Small intestine (tissue), 7 donors: ENCODE measurements around the gene NRIP1. TPM values are rescaled to one million over a fixed set of nuclear protein-coding genes. Genes with fewer than 3 reads are reported as not detected.

Source experiments
- DNase-seq, 2 donors: peaks; one replicate each; pipeline versions ENCODE4 v3.0.0 to v3.0.0-alpha.2; 2013
- FAIRE-seq: peaks from 2 replicates; lab custom pipeline; 2012; peaks lifted over from hg19 to GRCh38; lab: Jason Lieb, UNC
- H3K27ac ChIP-seq, 3 donors: one replicate each; pipeline ENCODE4 v1.5.1; 2013; ENCODE audit warnings: low read length in 2 of 3, mild to moderate bottlenecking in 2 of 3, control low read depth in 1 of 3, inconsistent platforms in 1 of 3, low read depth in 1 of 3, moderate library complexity in 1 of 3
- H3K27me3 ChIP-seq, 3 donors: one replicate each; pipeline ENCODE4 v1.6.1; 2013; ENCODE audit warnings: low read length in 3 of 3, inconsistent platforms in 1 of 3; ENCODE audit not compliant: control insufficient read depth in 3 of 3, insufficient read depth in 3 of 3
- H3K36me3 ChIP-seq, 3 donors: one replicate each; pipeline ENCODE4 v1.6.1; 2013; ENCODE audit warnings: low read length in 3 of 3, inconsistent platforms in 1 of 3, low read depth in 1 of 3, mild to moderate bottlenecking in 1 of 3, moderate library complexity in 1 of 3; ENCODE audit not compliant: control insufficient read depth in 3 of 3, insufficient read depth in 2 of 3
- H3K4me1 ChIP-seq, 3 donors: one replicate each; pipeline ENCODE4 v1.6.1; 2013; ENCODE audit warnings: low read length in 2 of 3, inconsistent platforms in 1 of 3, low read depth in 1 of 3, mild to moderate bottlenecking in 1 of 3, moderate library complexity in 1 of 3; ENCODE audit not compliant: control insufficient read depth in 3 of 3, insufficient read depth in 2 of 3
- H3K4me3 ChIP-seq, 3 donors: one replicate each; pipeline ENCODE4 v1.5.1; 2013; ENCODE audit warnings: low read length in 3 of 3, control low read depth in 1 of 3, inconsistent platforms in 1 of 3, low read depth in 1 of 3, mild to moderate bottlenecking in 1 of 3, moderate library complexity in 1 of 3
- H3K9me3 ChIP-seq, 2 donors: one replicate each; pipeline ENCODE4 v1.6.1; 2013; ENCODE audit warnings: low read depth in 1 of 2, low read length in 1 of 2; ENCODE audit not compliant: control insufficient read depth in 2 of 2, insufficient read depth in 1 of 2
- WGBS, 3 donors: extraction: QIAGEN DNeasy Blood & Tissue Kit; methylation state at CpG; one replicate each; pipeline ENCODE4 v1.1.7; 2013; 5-methylcytosine and 5-hydroxymethylcytosine counted together
- polyA plus RNA-seq, 4 donors: library from polyadenylated mRNA; stranded (reverse) in 3 of 4; unstranded in 1 of 4; fragments of 200-250 nt in 3 of 4; fragments of 120-200 nt in 1 of 4; gene quantifications; one replicate each; pipeline versions ENCODE4 v1.2.1 to v1.2.3, GENCODE V29; 2013
- donor health status: healthy with polysubstance abuse.
- donor health status: control.
- donor health status: control.
- donor health status: Bipolar disorder and iron deficiency.
- donor health status: healthy.

Gene NRIP1
- polyA plus RNA-seq, 4 donors, result 10.0 to 47.0 (median 14.0) TPM

DNA sequence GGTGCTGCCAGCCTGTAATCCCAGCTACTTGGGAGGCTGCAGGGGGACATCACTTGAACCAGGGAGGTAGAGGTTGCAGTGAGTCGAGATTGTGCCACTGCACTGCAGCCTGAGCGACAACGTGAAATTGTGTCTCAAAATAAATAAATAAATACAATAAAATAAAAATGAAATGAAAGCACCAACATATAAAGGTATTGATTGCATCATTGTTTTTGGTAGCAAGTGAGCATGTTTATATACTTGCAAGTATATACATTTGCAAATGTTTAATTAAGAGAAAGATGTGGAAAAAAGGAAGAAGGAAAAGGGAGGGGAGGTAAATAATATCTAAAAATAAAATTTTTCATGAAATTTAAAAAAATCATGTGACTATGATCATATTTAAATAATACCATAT, 32.8 kb upstream of the NRIP1 start:
- Histone ChIP-seq H3K36me3 (no peaks in the 10 kb centered on the region), H3K27me3 (no peaks in the 10 kb centered on the region), H3K4me3 (no peak overlapping the region), H3K27ac (no peak overlapping the region), H3K4me1 (no peaks in the 10 kb centered on the region), H3K9me3 (no peaks in the 10 kb centered on the region)
- WGBS, 3 donors, result 89 to 93% (median 92%) methylated on average over 3 of the region's 3 CpGs
- no peak for FAIRE-seq
- no peak for DNase-seq

DNA sequence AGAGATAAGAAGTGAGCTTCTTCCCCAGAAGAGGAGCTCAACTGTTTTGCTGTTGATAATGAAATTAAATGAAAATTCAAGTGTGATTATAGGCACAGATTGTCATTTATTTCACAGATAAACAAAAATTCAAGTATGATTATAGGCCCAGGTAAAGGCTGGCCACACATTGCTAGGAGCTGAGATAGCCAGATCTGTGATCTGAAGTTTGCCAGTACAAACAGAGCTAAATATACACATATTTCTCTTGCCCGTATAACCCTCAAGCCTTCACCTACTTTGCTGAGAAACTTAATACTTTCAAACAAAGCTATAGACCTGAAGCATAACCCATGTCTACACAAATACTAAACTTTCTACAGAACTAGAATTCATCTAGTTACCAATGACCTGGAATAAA, 31.3 kb upstream of the NRIP1 start:
- Histone ChIP-seq H3K4me3 (no peak overlapping the region), H3K4me1 (no peaks in the 10 kb centered on the region), H3K27me3 (no peaks in the 10 kb centered on the region), H3K36me3 (no peaks in the 10 kb centered on the region), H3K9me3 (no peaks in the 10 kb centered on the region), H3K27ac (no peak overlapping the region)
- no peak for DNase-seq
- FAIRE-seq, result no peak
- WGBS, 3 donors, result 95 to 100% (median 100%) methylated on average over 1 of the region's 1 CpG

DNA sequence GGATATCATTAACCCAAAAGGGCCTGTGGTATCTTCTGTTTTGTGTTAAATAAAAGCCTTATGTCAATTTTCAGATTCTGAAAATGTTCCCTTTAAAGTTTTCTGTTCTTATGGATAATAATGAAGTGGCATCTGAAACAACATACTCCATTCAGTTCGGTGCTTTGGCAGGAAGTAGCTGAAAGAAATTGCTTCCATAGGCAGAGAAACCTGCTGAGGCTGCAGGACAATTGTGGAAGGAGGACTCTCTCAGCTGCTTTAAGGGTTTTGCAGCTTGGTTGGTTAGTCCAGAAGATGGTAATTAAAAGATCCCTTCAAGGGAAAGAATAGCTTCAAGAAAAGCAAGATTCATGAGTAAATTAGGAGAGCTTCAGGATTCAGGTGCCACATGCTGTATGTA, 30.5 kb upstream of the NRIP1 start:
- Histone ChIP-seq H3K9me3 (no peaks in the 10 kb centered on the region), H3K4me1 (no peaks in the 10 kb centered on the region), H3K27me3 (no peaks in the 10 kb centered on the region), H3K4me3 (no peak overlapping the region), H3K27ac (no peak overlapping the region), H3K36me3 (no peaks in the 10 kb centered on the region)
- WGBS, 3 donors, result 13 to 19% (median 15%) methylated on average over 1 of the region's 1 CpG
- DNase-seq, result no peak
- FAIRE-seq, result no peak

DNA sequence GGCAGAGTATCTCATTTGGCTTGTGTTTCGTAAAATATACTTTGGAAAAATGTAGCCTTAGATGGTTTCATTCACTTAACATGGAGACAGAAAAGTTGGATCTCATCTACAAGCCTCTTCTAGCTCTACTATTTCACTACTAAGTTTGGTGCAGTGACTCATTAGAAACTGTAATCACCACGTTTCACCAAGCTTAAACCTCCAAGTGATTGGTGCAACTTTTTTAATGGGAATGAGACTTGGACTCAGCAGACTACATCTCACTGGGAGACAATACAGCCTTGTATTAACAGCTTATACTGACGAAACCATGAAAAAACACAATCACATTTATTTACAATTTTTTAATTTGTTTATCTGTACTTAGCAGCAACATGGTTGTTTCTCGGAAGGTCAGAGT, 29.9 kb upstream of the NRIP1 start:
- no peaks in the 10 kb centered on the region for H3K4me1 ChIP-seq
- no peaks in the 10 kb centered on the region for H3K27me3 ChIP-seq
- no peaks in the 10 kb centered on the region for H3K36me3 ChIP-seq
- no peak overlapping the region for H3K4me3 ChIP-seq
- no peak for FAIRE-seq
- H3K27ac ChIP-seq, result no peak overlapping the region
- no peak for DNase-seq
- H3K9me3 ChIP-seq, result no peaks in the 10 kb centered on the region
- WGBS, 3 donors, result 67 to 80% (median 78%) methylated on average over 4 of the region's 4 CpGs

DNA sequence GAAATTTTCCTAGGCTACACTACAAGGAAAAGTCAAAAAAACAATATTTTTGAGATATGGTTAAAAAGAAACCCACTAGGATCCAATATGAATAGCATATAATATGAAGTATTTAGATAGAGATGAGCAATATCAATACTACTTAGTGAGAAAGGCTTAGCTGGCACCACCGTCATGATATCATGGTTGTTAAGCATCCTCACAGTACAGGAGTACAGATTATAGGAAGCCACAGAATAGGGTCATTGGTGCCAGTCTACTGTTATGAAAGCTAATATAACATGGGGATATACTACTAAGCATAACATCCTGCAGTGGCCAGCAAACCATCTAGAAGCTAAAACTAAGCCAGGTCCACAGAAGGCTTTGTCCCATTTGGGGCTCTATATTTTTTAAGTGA, 28.4 kb upstream of the NRIP1 start:
- DNase-seq, result no peak
- no peaks in the 10 kb centered on the region for H3K36me3 ChIP-seq
- H3K4me1 ChIP-seq, result no peaks in the 10 kb centered on the region
- H3K27me3 ChIP-seq, result no peaks in the 10 kb centered on the region
- no peak for FAIRE-seq
- H3K4me3 ChIP-seq, result no peak overlapping the region
- no peak overlapping the region for H3K27ac ChIP-seq
- no peaks in the 10 kb centered on the region for H3K9me3 ChIP-seq
- WGBS, 3 donors, result 82 to 100% (median 83%) methylated on average over 1 of the region's 1 CpG

- FAIRE-seq (no peak), DNase-seq (no peak)
- H3K4me3 ChIP-seq, result no peak overlapping the region
- H3K27ac ChIP-seq, result no peak overlapping the region
- H3K27me3 ChIP-seq, result no peaks in the 10 kb centered on the region
- H3K9me3 ChIP-seq, result no peaks in the 10 kb centered on the region
- no peaks in the 10 kb centered on the region for H3K4me1 ChIP-seq
- no peaks in the 10 kb centered on the region for H3K36me3 ChIP-seq
- WGBS, 3 donors, result 85 to 91% (median 88%) methylated on average over 2 of the region's 2 CpGs
Observed at GRCh38 chr21:15092745-15093144, 27.9 kb upstream of the NRIP1 start.

GRCh38 chr21:15090390-15090789, 25.6 kb upstream of the NRIP1 start:
- FAIRE-seq, result peak; percentile 85
- no peak overlapping the region for H3K27ac ChIP-seq
- H3K36me3 ChIP-seq, result no peaks in the 10 kb centered on the region

GRCh38 chr21:15088488-15088887, 23.7 kb upstream of the NRIP1 start:
- 95 to 100% (median 96%) methylated on average over 1 of the region's 1 CpG for WGBS, 3 donors
- Histone ChIP-seq H3K4me1 (no peaks in the 10 kb centered on the region), H3K27me3 (no peaks in the 10 kb centered on the region), H3K4me3 (no peak overlapping the region), H3K27ac (no peak overlapping the region), H3K36me3 (no peaks in the 10 kb centered on the region), H3K9me3 (no peaks in the 10 kb centered on the region)
- FAIRE-seq, result no peak
- DNase-seq, result no peak

More at GRCh38 chr21:15090390-15090789, 25.6 kb upstream of the NRIP1 start:
- WGBS, 3 donors, result 45 to 94% (median 51%) methylated on average over 1 of the region's 1 CpG
- Histone ChIP-seq H3K4me3 (no peak overlapping the region), H3K4me1 (no peaks in the 10 kb centered on the region), H3K27me3 (no peaks in the 10 kb centered on the region), H3K9me3 (no peaks in the 10 kb centered on the region)
- DNase-seq, result no peak

DNA sequence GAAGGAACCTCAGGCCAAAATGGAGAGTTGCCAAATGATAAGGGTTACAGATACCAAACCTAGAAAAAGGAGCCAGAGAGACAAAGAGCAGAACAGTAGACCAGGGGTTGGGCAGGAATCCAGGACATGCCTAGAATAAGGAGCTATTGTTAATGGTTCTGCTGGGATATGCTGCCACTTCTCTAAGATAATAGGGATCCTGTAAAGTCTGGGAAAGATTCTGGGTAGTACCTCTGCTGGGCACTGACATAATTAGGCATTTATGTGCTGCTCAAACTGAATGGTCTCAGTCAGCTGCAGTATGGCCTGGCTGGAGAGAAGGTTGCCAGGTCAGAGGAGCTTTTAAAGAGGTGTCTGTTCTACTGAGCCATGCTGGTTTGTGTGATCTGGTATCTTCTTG, 19.9 kb upstream of the NRIP1 start:
- FAIRE-seq (no peak), DNase-seq (peak in 1 of 2 donors; percentile 59)
- H3K4me1 ChIP-seq, result no peaks in the 10 kb centered on the region
- H3K9me3 ChIP-seq, result no peaks in the 10 kb centered on the region
- H3K27me3 ChIP-seq, result no peaks in the 10 kb centered on the region
- no peak overlapping the region for H3K4me3 ChIP-seq
- no peak overlapping the region for H3K27ac ChIP-seq
- H3K36me3 ChIP-seq, result no peaks in the 10 kb centered on the region
